ENCODE results near the gene ANO2.
"Not testable (repeated sequence)": the region's sequence is repeated elsewhere in the genome, so short reads cannot be mapped to it uniquely, and the experiment has no call there.

Gene ANO2

DNA sequence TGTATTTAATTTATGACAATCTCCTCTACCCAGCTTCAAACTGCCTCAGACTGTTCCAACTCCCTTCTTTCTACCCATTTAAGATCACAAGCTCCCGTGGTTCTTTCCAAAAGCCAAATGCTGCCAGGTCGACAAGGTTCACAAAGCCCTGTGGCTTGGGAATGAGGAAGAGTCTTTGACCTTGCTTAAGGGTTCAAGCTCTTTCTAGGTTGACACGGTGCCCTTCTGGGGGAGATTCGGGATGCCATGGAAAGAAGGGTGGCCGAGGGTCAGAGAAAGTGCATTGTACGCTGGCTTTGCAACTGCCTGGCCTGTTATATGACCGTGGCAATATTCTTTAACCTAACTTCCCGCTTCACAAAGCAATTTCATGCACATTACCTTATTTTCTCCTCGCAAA lies 239.3 kb downstream of the ANO2 start:
- no peak for DNase-seq (ENCODE audit: extremely low spot score, insufficient read length, low read depth)
- FAIRE-seq, result no peak

DNA sequence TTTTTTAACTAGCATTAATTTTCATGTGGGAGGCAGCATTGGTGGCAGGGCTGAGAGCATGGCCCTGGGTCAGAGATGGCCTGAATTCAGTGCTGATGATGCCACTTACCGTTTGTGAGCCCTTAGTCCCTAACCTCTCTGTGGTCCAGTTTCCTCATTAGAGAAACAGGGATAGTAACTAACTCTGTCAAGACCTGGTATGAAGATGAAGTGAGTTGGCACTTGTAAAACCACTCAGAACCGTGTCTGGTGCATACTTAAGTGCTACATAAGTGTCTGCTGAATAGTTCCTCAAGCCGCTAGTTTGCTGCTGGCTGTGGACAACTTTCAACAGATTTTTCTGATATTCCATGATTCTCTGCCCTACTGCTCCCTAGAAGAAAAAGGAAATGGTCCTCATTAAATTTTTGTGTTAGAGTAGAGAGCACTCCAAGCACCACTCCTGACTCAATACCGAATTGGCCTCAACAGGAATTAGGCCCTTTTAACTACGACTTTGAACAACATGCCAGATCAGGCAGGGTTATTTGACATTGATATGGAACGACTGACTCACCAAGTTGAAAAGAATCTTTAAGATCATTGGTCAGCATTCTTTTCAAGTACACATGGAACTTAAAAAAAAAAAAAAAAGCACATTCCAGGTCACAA lies 250.2 kb downstream of the ANO2 start:
- DNase-seq (ENCODE audit: extremely low spot score, insufficient read length, low read depth) (no peak), FAIRE-seq (no peak)

DNA sequence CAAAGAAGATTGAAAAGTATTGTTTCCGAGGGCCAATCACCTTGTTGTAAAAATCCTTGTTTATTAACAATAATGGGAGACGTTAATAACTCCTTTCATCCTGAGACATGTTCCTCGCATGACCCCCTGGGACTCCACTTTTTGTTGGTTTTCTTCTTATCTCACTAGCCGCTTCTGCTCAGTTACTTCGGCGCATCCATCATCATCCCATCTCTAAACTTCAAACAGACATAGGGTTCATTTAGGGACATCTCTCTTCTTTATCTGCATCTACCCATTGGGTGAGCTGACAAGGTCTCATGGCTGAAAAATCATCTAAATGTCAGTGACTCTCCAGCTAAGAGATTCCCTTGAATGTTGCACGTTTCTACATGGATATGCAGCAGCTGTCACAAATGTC lies 252.2 kb downstream of the ANO2 start:
- FAIRE-seq, result no peak
- DNase-seq (ENCODE audit: extremely low spot score, insufficient read length, low read depth), result no peak

DNA sequence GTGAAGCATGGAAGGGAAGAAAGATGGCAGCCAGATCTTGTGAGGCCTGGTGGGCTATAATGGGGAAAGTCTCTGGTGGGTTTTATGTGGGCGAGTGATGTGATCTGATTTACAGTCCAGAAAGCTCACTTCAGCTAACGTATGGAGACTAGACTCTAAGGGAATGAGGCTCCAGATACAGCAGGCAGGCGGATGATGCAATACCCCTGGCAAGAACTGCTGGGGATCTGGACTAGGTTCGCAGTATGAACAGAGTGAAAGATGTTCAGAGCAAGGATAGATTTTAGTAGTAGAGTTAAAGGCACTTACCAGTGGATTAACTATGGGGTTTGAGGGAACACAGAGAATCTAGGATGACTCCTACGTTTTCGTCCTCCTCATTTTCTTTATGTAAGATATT lies 253.1 kb downstream of the ANO2 start:
- no peak for FAIRE-seq
- no peak for DNase-seq (ENCODE audit: extremely low spot score, insufficient read length, low read depth)

DNA sequence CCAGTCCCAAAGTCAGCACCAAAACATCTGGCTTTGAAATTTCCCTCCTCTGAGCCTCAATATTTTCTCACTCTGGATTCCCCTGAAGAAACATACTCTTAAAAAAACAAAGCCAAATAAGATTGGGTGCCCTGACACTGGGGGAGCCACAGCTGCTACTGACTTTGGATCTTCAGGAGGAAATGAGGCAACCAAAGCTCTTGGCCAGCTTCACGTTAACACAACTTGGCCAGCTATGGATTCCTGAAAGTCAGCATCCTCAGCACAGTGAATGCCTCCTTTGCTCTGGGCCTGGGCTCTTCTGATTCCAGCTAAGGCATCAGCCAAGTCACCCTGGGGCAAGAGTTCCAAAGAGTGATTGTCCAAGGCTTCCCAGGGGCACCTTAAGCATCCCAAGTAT lies 254.8 kb downstream of the ANO2 start:
- FAIRE-seq, result no peak
- no peak for DNase-seq (ENCODE audit: extremely low spot score, insufficient read length, low read depth)

DNA sequence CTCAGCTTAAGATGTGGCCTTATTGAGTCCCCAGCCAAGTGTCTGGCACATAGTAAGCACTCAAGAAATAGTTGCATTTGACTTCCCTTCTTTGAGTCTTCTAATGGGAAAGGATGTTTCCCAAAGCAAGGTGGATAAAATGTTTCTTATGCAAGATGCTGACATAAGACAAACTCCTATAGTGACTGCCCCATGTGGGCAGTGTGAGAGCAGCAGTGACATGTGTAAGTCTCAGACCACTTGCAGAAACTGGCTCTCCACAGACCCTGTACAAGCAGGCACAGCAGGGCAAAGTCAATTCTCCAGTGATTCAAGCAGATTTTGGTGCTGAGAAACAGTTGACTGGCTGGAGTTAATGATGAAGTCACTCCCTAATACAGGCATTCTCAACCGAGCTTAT lies 255.3 kb downstream of the ANO2 start:
- FAIRE-seq (no peak), DNase-seq (ENCODE audit: extremely low spot score, insufficient read length, low read depth) (no peak)

DNA sequence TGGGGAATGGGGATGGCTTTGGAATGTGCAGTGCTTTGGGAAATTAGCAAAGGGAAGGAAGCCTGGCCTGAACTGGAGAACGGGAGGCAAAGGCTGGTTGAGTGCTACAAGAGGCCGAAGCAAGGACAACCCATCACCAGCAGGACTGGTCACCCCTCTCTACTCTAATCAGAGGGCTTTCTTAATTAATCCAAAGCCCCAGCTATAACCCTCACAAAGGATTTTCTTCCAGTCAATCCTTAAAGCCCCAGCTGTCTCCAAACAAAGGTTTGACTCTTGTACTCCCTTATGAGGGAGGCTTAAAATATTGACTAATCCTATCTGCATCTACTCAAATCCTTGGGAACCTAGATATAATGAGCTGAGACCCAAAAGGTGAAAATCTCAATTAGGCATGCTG lies 256.8 kb downstream of the ANO2 start:
- no peak for FAIRE-seq
- no peak for DNase-seq (ENCODE audit: extremely low spot score, insufficient read length, low read depth)

DNA sequence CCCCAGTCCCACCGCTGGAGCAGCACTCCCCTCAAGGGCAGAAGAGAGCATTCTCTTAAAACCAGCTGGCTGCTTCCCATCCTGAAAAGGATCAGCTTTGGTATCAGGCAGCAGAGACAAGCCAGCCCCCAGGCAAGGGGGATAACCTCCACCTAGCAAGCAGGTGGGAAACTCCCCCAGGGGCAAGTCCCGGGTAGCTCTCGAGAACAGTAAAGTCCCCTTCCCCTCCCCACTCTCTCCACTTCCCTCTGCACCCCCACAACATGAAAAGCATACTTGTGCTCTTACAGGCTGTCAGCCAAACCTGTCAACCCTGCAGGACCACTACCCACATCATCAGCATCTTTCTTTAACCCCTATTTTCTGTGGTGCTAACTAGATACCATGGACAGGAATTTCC lies 259.1 kb downstream of the ANO2 start:
- DNase-seq (ENCODE audit: extremely low spot score, insufficient read length, low read depth) (no peak), FAIRE-seq (no peak)

DNA sequence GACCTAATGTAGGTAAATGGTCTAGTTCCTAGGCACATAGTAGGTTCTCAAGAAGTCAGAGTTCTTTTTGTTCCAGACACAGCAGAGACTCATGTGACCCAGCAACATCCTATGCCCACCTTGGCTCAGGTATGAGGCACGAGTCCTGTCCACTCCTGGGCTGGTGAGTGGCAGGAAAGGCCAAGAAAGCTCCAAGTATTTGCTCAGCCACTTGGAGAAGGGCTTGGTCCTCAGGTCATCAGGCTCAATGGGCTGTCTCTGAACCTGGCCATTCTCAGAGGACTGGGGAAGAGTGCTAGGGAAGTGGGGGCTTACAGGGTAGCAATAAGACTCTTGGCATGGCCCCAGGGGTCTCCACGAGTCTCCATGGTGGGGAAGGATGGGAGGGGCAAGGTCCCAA lies 260.1 kb downstream of the ANO2 start:
- FAIRE-seq (no peak), DNase-seq (ENCODE audit: extremely low spot score, insufficient read length, low read depth) (no peak)

DNA sequence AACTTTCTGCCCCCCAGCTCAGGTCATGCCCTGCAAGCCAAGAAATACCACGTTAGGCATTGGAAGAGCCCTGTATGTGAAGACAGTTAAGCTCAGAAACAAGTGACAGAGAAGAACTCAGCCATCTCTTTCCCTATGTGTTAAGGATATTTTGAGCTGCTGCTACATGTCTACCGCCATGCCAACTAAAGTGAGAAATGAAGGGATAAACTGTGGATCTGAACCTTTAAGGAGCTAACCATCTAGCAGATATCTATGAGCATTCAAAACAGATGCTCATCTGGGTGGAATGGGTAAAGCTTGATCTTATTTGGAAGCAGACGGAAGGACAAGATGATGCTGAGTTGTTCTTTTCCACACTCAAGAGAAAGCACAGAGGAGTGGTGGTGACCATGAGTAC lies 262.5 kb downstream of the ANO2 start:
- DNase-seq (ENCODE audit: extremely low spot score, insufficient read length, low read depth) (no peak), FAIRE-seq (no peak)

DNA sequence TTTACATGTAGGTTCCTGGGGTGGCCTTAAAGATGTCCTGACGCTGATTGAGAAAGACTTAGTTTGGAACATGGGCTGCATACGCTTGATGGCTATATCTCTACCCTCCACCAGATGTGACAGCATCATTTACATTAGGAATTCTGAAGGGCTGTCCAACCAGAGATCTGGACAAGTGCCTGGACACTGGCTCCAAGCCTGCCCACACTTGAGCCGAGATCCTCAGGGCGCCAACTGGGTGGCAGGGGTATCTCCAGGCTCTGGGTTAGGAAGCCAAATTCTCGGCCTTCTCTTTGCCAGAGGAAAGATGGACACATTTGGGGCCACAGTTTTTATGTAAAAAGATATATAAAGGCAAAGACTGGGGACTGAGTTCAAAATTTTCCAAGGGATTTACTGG lies 266.9 kb downstream of the ANO2 start:
- no peak for DNase-seq (ENCODE audit: extremely low spot score, insufficient read length, low read depth)
- no peak for FAIRE-seq

DNA sequence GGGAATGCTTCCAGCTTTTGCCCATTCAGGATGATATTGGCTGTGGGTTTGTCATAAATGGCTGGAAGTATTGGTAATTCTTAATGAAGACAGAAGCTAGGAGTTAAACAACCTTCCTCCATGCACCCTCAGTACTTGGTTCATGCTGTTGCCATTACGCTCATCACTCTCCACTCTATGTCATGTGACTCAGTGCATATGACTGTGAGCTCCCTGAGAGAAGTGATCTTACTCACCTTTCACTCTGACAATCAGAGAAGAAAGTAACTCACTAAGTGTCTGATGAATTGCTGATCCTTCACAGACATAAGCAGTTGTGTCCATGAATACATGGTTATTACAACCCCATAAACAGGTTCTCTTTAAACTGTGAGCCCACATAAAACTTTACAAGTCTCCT lies 275.4 kb downstream of the ANO2 start:
- FAIRE-seq; DNase-seq (ENCODE audit: extremely low spot score, insufficient read length, low read depth): not testable (repeated sequence)

DNA sequence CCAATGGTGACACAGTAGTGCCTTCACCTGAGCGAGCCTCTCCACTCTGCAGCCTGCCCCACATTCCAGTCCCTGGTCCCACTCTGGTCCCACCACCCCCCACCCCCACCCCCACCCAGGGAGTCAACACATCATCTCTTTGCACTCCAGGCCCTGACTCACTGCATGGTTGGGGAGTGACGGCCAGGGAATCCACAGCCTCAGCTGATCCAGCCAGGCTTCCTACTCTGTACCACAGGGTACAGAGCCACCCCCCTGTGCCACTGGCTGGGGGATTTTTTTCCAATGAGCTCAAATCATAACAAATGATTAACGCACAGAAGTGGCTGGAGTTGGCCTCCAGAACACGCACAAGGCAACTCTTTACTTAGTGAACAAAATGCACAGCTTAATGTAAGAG lies 279.4 kb downstream of the ANO2 start:
- no peak for FAIRE-seq
- no peak for DNase-seq (ENCODE audit: extremely low spot score, insufficient read length, low read depth)

DNA sequence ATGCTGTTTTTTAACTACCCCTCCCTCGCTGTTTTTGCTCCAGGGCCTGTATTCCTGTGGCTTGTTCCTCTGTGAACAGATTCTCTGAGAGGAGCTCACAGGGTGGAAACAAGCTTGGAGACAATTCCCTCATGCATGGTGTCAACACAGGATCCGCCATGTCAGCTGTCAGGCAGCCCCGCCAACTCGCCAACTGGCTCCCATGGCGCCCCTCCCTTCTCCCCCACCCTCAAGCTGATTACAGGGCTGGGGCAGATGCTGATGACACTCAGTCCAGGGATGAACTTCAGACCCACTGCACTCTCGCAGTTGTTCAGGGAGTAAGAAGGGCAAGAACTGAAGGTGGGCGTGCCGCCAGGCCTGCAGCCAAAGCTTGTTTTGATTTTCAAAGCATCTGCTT lies 283.2 kb downstream of the ANO2 start:
- FAIRE-seq, result no peak
- no peak for DNase-seq (ENCODE audit: extremely low spot score, insufficient read length, low read depth)

DNA sequence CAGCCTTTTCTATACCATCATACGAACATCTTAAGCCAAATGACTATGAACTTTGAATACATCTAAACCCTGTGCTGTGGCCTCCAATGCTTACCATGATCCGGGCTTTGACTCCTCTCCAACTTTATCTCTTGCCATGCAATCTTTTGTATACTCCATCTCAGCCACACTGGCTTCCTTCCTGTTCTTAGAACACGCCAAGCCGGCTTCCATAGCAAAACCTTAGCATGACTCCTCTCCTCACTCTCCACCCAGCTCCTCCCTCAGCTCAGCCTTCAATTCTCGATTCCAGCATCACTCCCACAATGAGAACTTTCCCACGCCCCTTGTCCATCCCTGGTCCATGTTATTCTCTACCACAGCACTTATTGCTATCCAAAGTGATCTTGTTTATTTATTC lies 284.8 kb downstream of the ANO2 start:
- DNase-seq (ENCODE audit: extremely low spot score, insufficient read length, low read depth), result no peak

DNA sequence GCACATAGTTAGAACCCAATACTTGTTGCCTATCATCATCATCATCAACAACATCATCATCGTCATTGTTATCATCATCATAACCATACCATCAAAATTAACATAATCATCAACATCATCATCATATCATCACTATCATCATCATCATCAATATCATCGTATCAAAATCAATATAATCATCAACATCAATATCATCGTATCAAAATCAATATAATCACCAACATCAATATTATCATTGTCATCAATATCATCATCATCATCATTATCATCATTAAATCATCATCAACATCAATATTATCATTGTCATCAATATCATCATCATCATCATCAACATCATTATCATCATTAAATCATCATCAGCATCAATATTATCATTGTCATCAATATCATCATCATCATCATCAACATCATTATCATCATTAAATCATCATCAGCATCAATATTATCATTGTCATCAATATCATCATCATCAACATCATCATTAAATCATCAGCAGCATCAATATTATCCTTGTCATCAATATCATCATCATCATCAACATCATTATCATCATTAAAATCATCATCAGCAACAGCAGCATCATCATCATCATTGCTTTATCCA lies 286.6 kb downstream of the ANO2 start:
- not testable (repeated sequence) for FAIRE-seq; DNase-seq (ENCODE audit: extremely low spot score, insufficient read length, low read depth)

More for the DNA sequence above, 284.8 kb downstream of the ANO2 start:
- no peak for FAIRE-seq

DNA sequence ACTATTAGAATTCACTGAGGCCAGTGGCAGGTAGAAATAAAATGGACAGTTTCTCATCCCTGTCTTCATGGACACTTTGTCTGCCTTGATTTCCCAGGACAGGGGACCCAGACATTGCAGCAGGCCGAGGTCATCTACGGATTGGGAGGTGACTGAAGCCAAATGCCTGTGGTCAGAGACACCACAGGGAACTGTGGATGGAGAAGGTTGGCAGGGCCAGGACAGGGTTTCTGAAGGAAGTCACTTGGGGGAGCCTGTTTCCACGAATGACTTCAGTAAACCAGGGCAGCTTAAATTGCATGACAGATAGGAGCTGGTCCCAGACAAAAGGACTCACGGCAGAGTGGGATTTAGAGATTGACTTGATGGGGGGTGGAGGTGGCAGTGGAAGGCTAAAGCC lies 288.2 kb downstream of the ANO2 start:
- DNase-seq (ENCODE audit: extremely low spot score, insufficient read length, low read depth), result no peak
- no peak for FAIRE-seq

DNA sequence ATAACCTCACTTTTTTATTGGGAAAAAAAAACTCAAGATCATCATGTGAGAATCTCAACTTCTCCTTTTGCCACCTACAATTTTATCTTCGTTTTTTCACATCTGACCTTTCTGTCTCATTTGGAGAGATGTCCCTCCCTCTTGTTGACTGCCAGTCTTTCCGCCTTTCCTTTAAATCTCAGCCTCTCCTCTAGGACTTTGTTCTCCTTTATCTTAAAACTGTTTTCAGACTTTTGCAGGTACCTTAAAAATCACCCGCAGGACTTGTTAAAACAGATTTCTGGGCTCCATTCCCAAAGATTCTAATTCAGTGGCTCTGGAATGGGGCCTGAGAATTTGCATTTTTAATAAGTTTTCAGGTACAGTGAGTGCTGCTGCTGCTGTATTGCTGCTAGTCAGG lies 289.9 kb downstream of the ANO2 start:
- no peak for DNase-seq (ENCODE audit: extremely low spot score, insufficient read length, low read depth)
- FAIRE-seq, result no peak

DNA sequence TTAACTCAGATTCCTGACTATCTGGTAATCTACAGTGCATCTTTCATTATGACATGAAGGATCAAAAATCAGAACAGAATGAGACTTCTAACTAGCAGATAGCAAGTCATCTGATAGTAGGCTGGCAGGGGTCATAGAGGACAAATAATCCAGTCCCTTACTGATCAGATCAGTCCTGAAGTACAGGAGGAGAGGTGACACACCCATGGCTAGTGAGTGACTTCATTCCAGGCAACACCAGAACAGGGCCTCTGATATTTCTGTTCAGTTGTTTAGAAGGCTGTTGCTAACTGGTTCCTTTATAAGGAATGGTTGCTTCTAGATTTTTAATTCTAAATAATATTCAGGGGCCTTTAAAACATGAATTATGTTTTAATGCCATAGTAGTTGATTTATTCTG lies 291.0 kb downstream of the ANO2 start:
- no peak for DNase-seq (ENCODE audit: extremely low spot score, insufficient read length, low read depth)
- FAIRE-seq, result no peak

DNA sequence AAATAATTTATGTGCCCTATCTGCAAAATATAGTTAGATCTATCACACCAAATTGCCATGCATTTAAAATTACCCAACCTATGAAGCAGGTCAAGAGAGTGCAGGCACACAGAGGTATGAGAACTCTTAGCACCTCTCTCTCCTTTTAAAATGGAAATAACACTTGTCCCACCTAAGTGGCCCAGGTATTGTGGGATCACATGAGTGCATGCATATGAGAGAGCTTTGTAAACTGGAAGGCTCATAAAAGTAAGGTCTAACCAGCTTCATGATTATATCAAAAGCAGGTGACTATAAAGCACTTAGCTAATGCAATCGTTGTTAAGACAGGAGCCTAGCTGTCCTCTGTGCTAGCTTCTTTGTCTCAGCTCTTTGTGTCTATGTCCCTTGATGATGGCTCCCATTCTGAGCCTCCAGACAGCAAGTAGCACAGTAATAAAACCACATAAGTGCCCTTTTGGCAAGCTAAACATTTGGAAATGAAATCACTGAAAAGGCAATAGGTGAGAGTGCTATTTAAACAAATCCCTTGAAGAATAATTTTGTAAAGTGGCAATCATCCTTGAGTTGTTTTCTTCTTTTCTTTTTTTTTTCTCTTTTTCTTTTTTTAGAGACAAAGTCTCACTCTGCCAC lies 294.1 kb downstream of the ANO2 start:
- no peak for FAIRE-seq
- no peak for DNase-seq (ENCODE audit: extremely low spot score, insufficient read length, low read depth)

DNA sequence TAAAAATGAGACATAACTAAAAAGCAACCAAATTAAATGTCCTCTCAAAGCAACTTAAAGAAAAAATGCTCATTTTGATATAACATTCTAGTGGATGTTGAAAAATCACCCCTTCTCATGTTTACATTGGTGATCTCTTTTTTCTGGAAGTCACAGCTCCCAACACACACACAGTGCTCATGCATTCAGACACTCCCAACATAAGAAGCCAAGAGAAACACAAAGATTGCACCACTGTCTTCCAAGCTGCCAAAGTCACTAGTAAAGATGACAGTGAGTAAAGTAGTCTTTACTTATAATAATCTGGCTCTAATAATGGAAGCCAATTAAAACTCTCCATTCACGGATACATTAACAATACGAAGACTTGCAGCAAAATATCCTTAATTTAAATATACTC lies 294.8 kb downstream of the ANO2 start:
- FAIRE-seq (no peak), DNase-seq (ENCODE audit: extremely low spot score, insufficient read length, low read depth) (no peak)

Data from GM18507 (cell line).